Left colon (tissue), 2 donors: Measurements from ENCODE around the gene MYBL2. TPM values are rescaled to one million over a fixed set of nuclear protein-coding genes. Genes with fewer than 3 reads are reported as not detected.
A peak's percentile ranks its signal among the peaks of the same experiment; 100 is the strongest.

Experiments used
- ATAC-seq: fragments of 200-7000 bp; cut with Tn5 transposase; one replicate; pipeline ENCODE4 v1.9.1; 2020; ENCODE audit warnings: mild to moderate bottlenecking, moderate library complexity
- DNase-seq, 2 donors: peaks; one replicate each; pipeline ENCODE4 v3.0.0-alpha.2; 2020
- intact Hi-C, 2 donors: fragments of 100-400 bp; cut with DNase I in 1 of 2; cut with micrococcal nuclease in 1 of 2; formaldehyde crosslinking; loops; one replicate each; pipeline versions ENCODE4 v1.11.2 to v1.14.0; 2022; cut with DNase I, micrococcal nuclease
- total RNA-seq, 2 donors: library from RNA; stranded (reverse); fragmentation: NEBNext Ultra II Directional; extraction: Animal tissue kit (Norgen Biotek cat#: 25700); gene quantifications; one replicate each; pipeline ENCODE4 v1.2.1, GENCODE V29; 2021
- donor health status: DM: no; HTN: no; CAD: no.
- donor health status: DM: yes; HTN: yes; CAD: no.

The MYBL2 gene
- total RNA-seq, 2 donors from 2014 or later, result 4.6 to 11.7 TPM

- ATAC-seq (no peak), DNase-seq (no peak)
- intact Hi-C loops, result no loop called here
Measured at GRCh38 chr20:43680981-43681380, 14.1 kb downstream of the MYBL2 start.

- intact Hi-C loops, result no loop called here
- no peak for DNase-seq
- no peak for ATAC-seq
Measured at GRCh38 chr20:43681468-43681942, 14.6 kb downstream of the MYBL2 start.

GRCh38 chr20:43681991-43682410 lies 15.1 kb downstream of the MYBL2 start:
- intact Hi-C loops, result no loop called here
- ATAC-seq (peak; percentile 44), DNase-seq (peak; percentile 37 to 55)

GRCh38 chr20:43682446-43682845 lies 15.5 kb downstream of the MYBL2 start:
- no peak for ATAC-seq
- intact Hi-C loops, result no loop called here
- DNase-seq, result peak in 1 of 2 donors; percentile 16

- DNase-seq (no peak), ATAC-seq (no peak)
- intact Hi-C loops, result no loop called here
Measured at GRCh38 chr20:43686820-43687219, 19.9 kb downstream of the MYBL2 start.

- ATAC-seq (no peak), DNase-seq (no peak)
- intact Hi-C loops, result no loop called here
Measured at GRCh38 chr20:43689165-43689564, 22.3 kb downstream of the MYBL2 start.

- intact Hi-C loops, result loop anchor here in 1 of 2 donors (10.0 kb wide), 1 partner anchor 246 kb away; no protein-coding TSS in a partner anchor
- DNase-seq (no peak), ATAC-seq (no peak)
Measured at GRCh38 chr20:43690943-43691598, 24.2 kb downstream of the MYBL2 start.

- intact Hi-C loops, result loop anchor here in 1 of 2 donors (10.0 kb wide), 1 partner anchor 247 kb away; no protein-coding TSS in a partner anchor
- DNase-seq (peak; percentile 50 to 85), ATAC-seq (peak; percentile 93)
Measured at GRCh38 chr20:43691928-43692524, 25.1 kb downstream of the MYBL2 start.

GRCh38 chr20:43694763-43695162 lies 27.8 kb downstream of the MYBL2 start:
- ATAC-seq (no peak), DNase-seq (no peak)
- intact Hi-C loops, result loop anchor here in 1 of 2 donors (10.0 kb wide), 1 partner anchor 250 kb away; no protein-coding TSS in a partner anchor

- DNase-seq, result no peak
- intact Hi-C loops, result loop anchor here in 1 of 2 donors (10.0 kb wide), 1 partner anchor 251 kb away; no protein-coding TSS in a partner anchor
- no peak for ATAC-seq
Measured at GRCh38 chr20:43695571-43695970, 28.7 kb downstream of the MYBL2 start.

GRCh38 chr20:43699941-43700565 lies 33.1 kb downstream of the MYBL2 start:
- no peak for DNase-seq
- ATAC-seq, result no peak
- intact Hi-C loops, result loop anchor here in 1 of 2 donors (10.0 kb wide), 1 partner anchor 255 kb away; no protein-coding TSS in a partner anchor

- intact Hi-C loops, result no loop called here
- ATAC-seq (no peak), DNase-seq (no peak)
Measured at GRCh38 chr20:43700627-43701026, 33.7 kb downstream of the MYBL2 start.

- intact Hi-C loops, result no loop called here
- ATAC-seq, result no peak
Measured at GRCh38 chr20:43702502-43702901, 35.6 kb downstream of the MYBL2 start.

GRCh38 chr20:43710370-43711044 lies 43.6 kb downstream of the MYBL2 start:
- ATAC-seq, result no peak
- intact Hi-C loops, result no loop called here
- DNase-seq, result no peak

More at GRCh38 chr20:43702502-43702901, 35.6 kb downstream of the MYBL2 start:
- DNase-seq, result no peak

- no peak for DNase-seq
Measured at GRCh38 chr20:43711098-43711654, 44.3 kb downstream of the MYBL2 start.

GRCh38 chr20:43715044-43715443 lies 48.1 kb downstream of the MYBL2 start:
- ATAC-seq (no peak), DNase-seq (no peak)
- intact Hi-C loops, result no loop called here

More at GRCh38 chr20:43711098-43711654, 44.3 kb downstream of the MYBL2 start:
- ATAC-seq, result no peak
- intact Hi-C loops, result no loop called here

- DNase-seq (no peak), ATAC-seq (no peak)
- intact Hi-C loops, result no loop called here
Measured at GRCh38 chr20:43715511-43715910, 48.6 kb downstream of the MYBL2 start.

GRCh38 chr20:43716123-43716522 lies 49.2 kb downstream of the MYBL2 start:
- intact Hi-C loops, result no loop called here
- no peak for DNase-seq

More at GRCh38 chr20:43716123-43716522, 49.2 kb downstream of the MYBL2 start:
- ATAC-seq, result no peak
